ENCODE results near the gene MEF2C.

DNA sequence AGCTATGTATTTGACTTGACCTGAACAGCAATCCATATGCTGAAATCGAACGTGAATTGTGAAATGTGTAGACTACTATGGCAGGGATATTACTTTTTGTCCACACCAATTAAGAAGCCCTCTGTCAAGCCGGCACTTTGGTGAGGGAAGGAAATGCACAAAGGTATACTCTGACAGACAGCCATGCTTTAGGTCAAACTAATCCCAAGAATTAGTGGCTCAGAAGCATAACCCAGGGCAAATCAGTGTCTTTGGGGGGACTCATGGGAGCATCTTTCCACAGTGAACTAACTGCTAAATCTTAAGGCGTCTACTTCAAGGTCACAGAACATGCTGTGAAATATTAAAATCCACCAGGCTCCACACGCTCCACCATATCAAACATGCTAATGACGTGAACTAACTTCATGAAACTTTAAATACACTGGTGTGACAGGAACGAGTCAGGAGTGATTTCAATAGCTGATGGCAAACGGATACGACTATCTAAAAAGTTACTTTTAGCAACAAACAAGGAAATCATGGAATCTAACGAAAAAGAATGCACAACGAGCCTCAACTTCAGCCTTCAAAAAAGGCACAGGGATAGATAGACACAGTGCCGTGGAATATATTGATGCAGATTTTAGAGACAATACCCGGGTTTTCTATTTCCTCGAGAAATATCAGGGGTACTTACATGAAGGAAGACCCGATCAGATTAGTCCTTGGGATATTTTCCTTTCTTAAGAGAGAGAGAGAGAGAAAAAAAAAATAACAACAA lies 527 bp downstream of the MEF2C start:
- TF ChIP-seq, protein P1, sequence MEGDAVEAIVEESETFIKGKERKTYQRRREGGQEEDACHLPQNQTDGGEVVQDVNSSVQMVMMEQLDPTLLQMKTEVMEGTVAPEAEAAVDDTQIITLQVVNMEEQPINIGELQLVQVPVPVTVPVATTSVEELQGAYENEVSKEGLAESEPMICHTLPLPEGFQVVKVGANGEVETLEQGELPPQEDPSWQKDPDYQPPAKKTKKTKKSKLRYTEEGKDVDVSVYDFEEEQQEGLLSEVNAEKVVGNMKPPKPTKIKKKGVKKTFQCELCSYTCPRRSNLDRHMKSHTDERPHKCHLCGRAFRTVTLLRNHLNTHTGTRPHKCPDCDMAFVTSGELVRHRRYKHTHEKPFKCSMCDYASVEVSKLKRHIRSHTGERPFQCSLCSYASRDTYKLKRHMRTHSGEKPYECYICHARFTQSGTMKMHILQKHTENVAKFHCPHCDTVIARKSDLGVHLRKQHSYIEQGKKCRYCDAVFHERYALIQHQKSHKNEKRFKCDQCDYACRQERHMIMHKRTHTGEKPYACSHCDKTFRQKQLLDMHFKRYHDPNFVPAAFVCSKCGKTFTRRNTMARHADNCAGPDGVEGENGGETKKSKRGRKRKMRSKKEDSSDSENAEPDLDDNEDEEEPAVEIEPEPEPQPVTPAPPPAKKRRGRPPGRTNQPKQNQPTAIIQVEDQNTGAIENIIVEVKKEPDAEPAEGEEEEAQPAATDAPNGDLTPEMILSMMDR (IDR thresholded peaks at IDR 0.05): no peak
- no peak for TF ChIP-seq POLR2A (IDR thresholded peaks at IDR 0.05)
